ENCODE results near the gene MPP4.

MPP4 gene

DNA sequence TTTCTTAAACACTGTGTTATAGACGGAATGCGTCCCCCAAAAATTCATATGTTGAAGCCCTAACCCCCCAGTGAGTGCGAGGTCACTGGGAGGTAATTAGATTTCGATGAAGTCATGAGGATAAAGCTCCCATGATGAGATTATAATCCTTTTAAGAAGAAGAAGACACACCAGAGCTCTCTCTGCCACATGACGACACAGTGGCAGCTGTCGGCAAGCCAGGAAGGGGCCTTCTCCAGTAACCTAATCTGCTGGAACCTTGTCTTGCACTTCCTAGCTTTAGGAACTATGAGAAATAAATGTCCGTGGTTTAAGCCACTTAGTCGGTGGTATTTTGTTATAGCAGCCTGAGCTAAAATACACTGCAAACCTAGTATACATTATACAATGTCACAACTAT lies 67.4 kb downstream of the MPP4 start:
- DNase-seq (ENCODE audit: low read depth in 2 of 2, low spot score in 1 of 2) = no peak

DNA sequence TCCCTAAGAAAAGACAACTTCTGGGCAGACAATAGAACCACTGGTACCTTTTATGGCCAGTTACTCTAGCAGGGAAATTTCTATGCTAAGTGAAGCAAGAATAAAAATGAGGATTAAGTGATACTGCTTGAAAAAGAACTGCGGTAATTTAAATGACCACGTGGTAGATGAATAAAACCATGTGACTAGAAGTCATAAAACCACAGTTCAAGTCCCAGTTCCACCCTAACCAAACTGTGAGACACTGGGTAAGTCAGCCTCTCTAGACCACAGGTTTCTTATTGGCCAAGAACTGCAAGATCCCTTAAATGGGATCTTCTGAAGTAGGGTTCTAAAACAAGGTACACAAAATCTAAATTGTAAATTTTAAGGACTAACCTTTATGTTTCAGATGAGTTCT lies 67.9 kb downstream of the MPP4 start:
- no peak for DNase-seq (ENCODE audit: low read depth in 2 of 2, low spot score in 1 of 2)

DNA sequence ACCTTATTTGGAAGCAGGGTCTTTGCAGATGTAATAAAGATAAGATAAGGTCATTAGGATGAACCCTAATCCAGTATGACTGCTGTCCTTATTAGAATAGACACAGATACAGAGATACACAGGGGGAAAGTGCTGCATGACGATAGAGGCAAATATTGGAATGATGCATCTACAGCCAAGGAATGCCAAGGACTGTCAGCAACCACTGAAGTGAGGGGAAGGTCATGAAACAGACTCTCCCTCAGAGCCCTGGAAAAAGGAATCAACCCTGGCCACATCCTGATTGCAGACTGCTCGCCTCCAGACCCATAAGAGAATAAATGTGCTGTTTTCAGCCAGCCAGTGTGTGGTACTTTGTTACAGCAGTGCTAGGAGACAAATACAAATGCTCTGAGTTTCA lies 69.9 kb downstream of the MPP4 start:
- no peak for DNase-seq (ENCODE audit: low read depth in 2 of 2, low spot score in 1 of 2)

DNA sequence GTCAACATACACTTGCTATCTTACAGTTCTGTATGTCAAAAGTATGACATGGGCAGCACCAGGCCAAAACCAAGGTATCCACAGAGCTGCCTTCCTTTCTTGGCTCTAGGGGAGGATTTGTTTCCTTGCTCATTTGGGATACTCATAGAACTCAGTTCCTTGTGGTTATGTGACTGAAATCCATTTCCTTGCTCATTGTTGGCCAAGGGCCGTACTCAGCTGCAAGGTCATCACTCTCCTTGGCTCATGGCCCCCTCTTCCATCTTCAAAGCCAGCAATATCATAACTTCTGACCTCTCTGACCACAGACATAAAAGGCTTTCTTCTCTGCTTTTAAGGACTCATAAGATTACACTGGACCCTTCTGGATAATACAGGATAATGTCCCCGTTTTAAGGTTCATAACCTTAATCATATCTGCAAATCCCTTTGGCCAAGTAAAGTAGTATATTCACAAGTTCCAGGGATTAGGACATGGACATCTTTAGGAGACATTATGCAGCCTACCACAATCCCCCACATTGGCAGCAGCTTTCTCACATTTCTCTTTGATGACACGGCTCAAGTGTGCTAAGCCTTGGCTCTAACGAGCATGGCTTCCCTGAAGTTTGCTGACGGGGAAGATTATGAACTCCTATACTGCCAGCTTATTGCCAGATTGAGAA lies 76.0 kb downstream of the MPP4 start:
- DNase-seq (ENCODE audit: low read depth in 2 of 2, low spot score in 1 of 2) = no peak

DNA sequence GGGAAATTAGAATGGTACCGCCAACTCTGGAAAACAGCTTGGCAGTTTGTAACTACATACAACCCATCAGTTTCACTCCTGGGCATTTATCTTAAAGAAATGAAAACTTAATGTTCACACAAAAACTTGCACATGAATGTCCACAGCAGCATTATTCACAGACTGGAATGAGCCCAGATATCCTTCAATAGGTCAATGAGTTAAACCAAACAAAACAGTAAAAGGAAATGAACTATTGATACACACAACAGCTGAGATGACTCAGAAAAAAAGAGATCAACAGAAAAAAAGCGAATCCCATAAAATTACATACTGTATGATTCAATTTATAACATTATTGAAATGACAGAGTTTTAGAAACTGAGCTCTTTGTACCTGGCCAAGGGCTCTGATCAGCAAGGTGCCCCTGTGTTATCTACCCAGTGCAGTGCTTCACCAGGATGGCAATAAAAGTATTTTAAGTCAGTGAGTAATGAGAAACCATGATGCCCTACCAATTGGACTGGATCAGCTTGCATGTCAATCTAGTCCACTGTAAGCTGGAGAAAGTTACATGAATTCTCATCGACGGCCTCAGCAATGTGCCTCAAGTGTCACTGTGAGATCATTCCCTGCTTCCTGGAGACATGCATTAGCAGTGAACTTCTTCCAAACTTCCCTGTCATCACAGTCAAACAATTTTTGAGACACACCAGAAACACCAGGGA lies 77.0 kb downstream of the MPP4 start:
- no peak for DNase-seq (ENCODE audit: low read depth in 2 of 2, low spot score in 1 of 2)

GRCh38 chr2:201618744-201619662 lies 79.4 kb downstream of the MPP4 start:
- DNase-seq (ENCODE audit: low read depth in 2 of 2, low spot score in 1 of 2) = no peak

- DNase-seq (ENCODE audit: low read depth in 2 of 2, low spot score in 1 of 2) = no peak
Measured at GRCh38 chr2:201608021-201608420, 90.4 kb downstream of the MPP4 start.

DNA sequence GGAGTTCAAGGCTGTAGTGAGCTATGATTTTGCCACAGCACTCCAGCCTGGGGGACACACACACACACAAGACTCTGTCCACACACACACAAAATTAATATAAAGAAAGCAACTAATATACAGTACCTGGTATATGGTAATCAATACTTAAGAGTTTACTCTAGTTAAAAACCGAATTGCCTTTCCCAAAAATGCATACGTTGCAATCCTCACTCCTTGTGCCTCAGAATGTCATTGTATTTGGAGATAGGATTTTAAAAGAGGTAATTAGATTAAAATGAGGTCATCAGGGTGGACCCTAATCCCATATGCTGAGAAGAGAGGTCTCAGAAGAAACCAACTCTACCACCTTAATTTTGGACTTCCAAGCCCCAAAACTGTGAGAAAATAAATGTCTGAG lies 90.9 kb downstream of the MPP4 start:
- DNase-seq (ENCODE audit: low read depth in 2 of 2, low spot score in 1 of 2) = no peak

- DNase-seq (ENCODE audit: low read depth in 2 of 2, low spot score in 1 of 2) = no peak
Measured at GRCh38 chr2:201600906-201601305, 97.5 kb downstream of the MPP4 start.

GRCh38 chr2:201597397-201597796 lies 101.0 kb downstream of the MPP4 start:
- no peak for DNase-seq (ENCODE audit: low read depth in 2 of 2, low spot score in 1 of 2)
